H9 (cell line): ENCODE measurements around the gene NNT. TPM values are rescaled to one million over a fixed set of nuclear protein-coding genes. Genes with fewer than 3 reads are reported as not detected.
A peak's percentile ranks its signal among the peaks of the same experiment; 100 is the strongest.

ENCODE experiments used
- DNase-seq: peaks from one replicate; pipeline ENCODE4 v3.0.0-alpha.2; 2017
- H2AFZ ChIP-seq: one replicate; pipeline ENCODE4 v1.6.1; 2013; ENCODE audit warnings: mild to moderate bottlenecking, low read length, control low read depth, moderate library complexity
- H2AK5ac ChIP-seq: 2 replicates; pipeline ENCODE4 v1.6.1; 2013; ENCODE audit warnings: low read length, control low read depth, mixed read lengths; ENCODE audit not compliant: insufficient read length
- H2BK120ac ChIP-seq: one replicate; pipeline ENCODE4 v1.6.1; 2013; ENCODE audit warnings: low read depth, mild to moderate bottlenecking, low read length, control low read depth, inconsistent platforms; ENCODE audit not compliant: poor library complexity, severe bottlenecking
- H2BK12ac ChIP-seq: 2 replicates; pipeline ENCODE4 v1.6.1; 2013; ENCODE audit warnings: low read length, control low read depth, mixed read lengths, low read depth; ENCODE audit not compliant: insufficient read length
- H2BK15ac ChIP-seq: 2 replicates; pipeline ENCODE4 v1.6.1; 2013; ENCODE audit warnings: low read depth, low read length, control low read depth
- H2BK20ac ChIP-seq: one replicate; pipeline ENCODE4 v1.6.1; 2013; ENCODE audit warnings: low read depth, mild to moderate bottlenecking, low read length, control low read depth, inconsistent platforms; ENCODE audit not compliant: poor library complexity, severe bottlenecking
- H2BK5ac ChIP-seq: 2 replicates; pipeline ENCODE4 v1.6.1; 2013; ENCODE audit warnings: low read length, control low read depth, mixed read lengths; ENCODE audit not compliant: insufficient read length
- H3K14ac ChIP-seq: 2 replicates; pipeline ENCODE4 v1.6.1; 2013; ENCODE audit warnings: low read length, control low read depth; ENCODE audit not compliant: insufficient read depth
- H3K18ac ChIP-seq: 2 replicates; pipeline ENCODE4 v1.6.1; 2013; ENCODE audit warnings: low read depth, mild to moderate bottlenecking, mixed read lengths, low read length, control low read depth; ENCODE audit not compliant: insufficient read length
- H3K23ac ChIP-seq: 2 replicates; pipeline ENCODE4 v1.6.1; 2013; ENCODE audit warnings: low read length, control low read depth, mixed read lengths, low read depth; ENCODE audit not compliant: insufficient read length
- H3K23me2 ChIP-seq: 2 replicates; pipeline ENCODE4 v1.6.1; 2013; ENCODE audit warnings: low read depth, mild to moderate bottlenecking, mixed read lengths, low read length, control low read depth; ENCODE audit not compliant: insufficient read length, poor library complexity, severe bottlenecking
- H3K27ac ChIP-seq: 2 replicates; pipeline ENCODE4 v1.5.1; 2013; ENCODE audit warnings: low read length, control low read depth, mixed read lengths, low read depth; ENCODE audit not compliant: insufficient read length
- H3K27me3 ChIP-seq: 2 replicates; pipeline ENCODE4 v1.6.1; 2013; ENCODE audit warnings: low read length, control low read depth, inconsistent platforms; ENCODE audit not compliant: insufficient read depth
- H3K4ac ChIP-seq: 2 replicates; pipeline ENCODE4 v1.6.1; 2013; ENCODE audit warnings: low read depth, mild to moderate bottlenecking, control low read depth, inconsistent platforms, low read length, moderate library complexity
- H3K4me1 ChIP-seq: 2 replicates; pipeline ENCODE4 v1.6.1; 2013; ENCODE audit warnings: low read length, control low read depth, inconsistent platforms; ENCODE audit not compliant: insufficient read depth
- H3K4me2 ChIP-seq: 2 replicates; pipeline ENCODE4 v1.6.1; 2013; ENCODE audit warnings: low read length, control low read depth, mixed read lengths; ENCODE audit not compliant: insufficient read length, insufficient read depth
- H3K56ac ChIP-seq: 2 replicates; pipeline ENCODE4 v1.6.1; 2013; ENCODE audit warnings: low read depth, mild to moderate bottlenecking, mixed read lengths, low read length, control low read depth; ENCODE audit not compliant: insufficient read length
- H3K79me1 ChIP-seq: 2 replicates; pipeline ENCODE4 v1.6.1; 2013; ENCODE audit warnings: low read depth, mild to moderate bottlenecking, moderate library complexity, low read length, control low read depth, inconsistent platforms; ENCODE audit not compliant: insufficient read depth, poor library complexity, severe bottlenecking
- H3K79me2 ChIP-seq: 2 replicates; pipeline ENCODE4 v1.6.1; 2013; ENCODE audit warnings: low read length, control low read depth, inconsistent platforms; ENCODE audit not compliant: insufficient read depth
- H3K9ac ChIP-seq: 2 replicates; pipeline ENCODE4 v1.6.1; 2013; ENCODE audit warnings: low read length, control low read depth, mixed read lengths; ENCODE audit not compliant: insufficient read length; ENCODE audit errors: extremely low read depth
- H3K9me3 ChIP-seq: one replicate; pipeline ENCODE4 v1.6.1; 2013; ENCODE audit warnings: low read depth, low read length, inconsistent platforms; ENCODE audit not compliant: control insufficient read depth
- H3T11ph ChIP-seq: one replicate; pipeline ENCODE4 v1.6.1; 2013; ENCODE audit warnings: mild to moderate bottlenecking, low read length, control low read depth, inconsistent platforms
- H4K20me1 ChIP-seq: one replicate; pipeline ENCODE4 v1.6.1; 2013; ENCODE audit not compliant: control insufficient read depth, insufficient read length, insufficient read depth
- H4K5ac ChIP-seq: 2 replicates; pipeline ENCODE4 v1.6.1; 2013; ENCODE audit warnings: low read depth, mild to moderate bottlenecking, mixed read lengths, low read length, control low read depth; ENCODE audit not compliant: insufficient read length
- H4K8ac ChIP-seq: replicated peaks from 2 replicates; pipeline ENCODE4 v1.6.1; 2013; ENCODE audit warnings: low read length, control low read depth, mixed read lengths, low read depth; ENCODE audit not compliant: insufficient read length
- H4K91ac ChIP-seq: 2 replicates; pipeline ENCODE4 v1.6.1; 2013; ENCODE audit warnings: low read depth, mild to moderate bottlenecking, moderate library complexity, mixed read lengths, low read length, control low read depth; ENCODE audit not compliant: insufficient read length
- H3K27ac Mint-ChIP-seq, 3 experiments: 2 replicates in 2 of 3; 3 replicates in 1 of 3; pipeline ENCODE4 v1.8.0; 2020 to 2021; ENCODE audit warnings: mixed read lengths in 3 of 3, mild to moderate bottlenecking in 1 of 3, moderate library complexity in 1 of 3
- H3K27me3 Mint-ChIP-seq: 2 replicates; pipeline ENCODE4 v1.8.0; 2021; ENCODE audit warnings: low read depth, mild to moderate bottlenecking, moderate library complexity, mixed read lengths
- H3K36me3 Mint-ChIP-seq, 3 experiments: 2 replicates in 2 of 3; 3 replicates in 1 of 3; pipeline ENCODE4 v1.8.0; 2020 to 2021; ENCODE audit warnings: low read depth in 3 of 3, mixed read lengths in 3 of 3; ENCODE audit not compliant: insufficient read depth in 1 of 3
- H3K4me1 Mint-ChIP-seq, 2 experiments: 2 replicates each; pipeline ENCODE4 v1.8.0; 2020; ENCODE audit warnings: mixed read lengths in 2 of 2
- H3K4me3 Mint-ChIP-seq, 2 experiments: 2 replicates in 1 of 2; 3 replicates in 1 of 2; pipeline ENCODE4 v1.8.0; 2020 to 2021; ENCODE audit warnings: mild to moderate bottlenecking in 2 of 2, mixed read lengths in 2 of 2, moderate library complexity in 1 of 2
- H3K9me3 Mint-ChIP-seq, 2 experiments: 2 replicates in 1 of 2; 3 replicates in 1 of 2; pipeline ENCODE4 v1.8.0; 2020; ENCODE audit warnings: mild to moderate bottlenecking in 2 of 2, mixed read lengths in 2 of 2, moderate library complexity in 1 of 2
- CTCF ChIP-seq: fragments of 200-600 bp; sonication (generic); conservative IDR thresholded peaks from 3 replicates; pipeline ENCODE4 v1.8.0; 2021; ENCODE audit warnings: antibody characterized with exemption, mild to moderate bottlenecking
- WGBS: extraction: QIAGEN DNeasy Blood & Tissue Kit; methylation state at CpG from one replicate; pipeline ENCODE4 v1.1.7; 2013; ENCODE audit warnings: missing lambda C conversion rate, low lambda C conversion rate, mixed read lengths; ENCODE audit not compliant: insufficient read length; ENCODE audit errors: extremely low coverage; 5-methylcytosine and 5-hydroxymethylcytosine counted together
- total RNA-seq: library from RNA; stranded (reverse); gene quantifications from 2 replicates; pipeline ENCODE4 v1.2.1, GENCODE V29; 2021

The NNT gene
- total RNA-seq, 1 experiment from 2014 or later = 27.6 TPM

- Histone ChIP-seq H3K4me2 (no peak overlapping the region), H2BK120ac (no peak overlapping the region), H3K4me1 (no peaks in the 10 kb centered on the region), H3K18ac (no peak overlapping the region), H3K23ac (no peak overlapping the region), H3K79me2 (no peaks in the 10 kb centered on the region), H2BK12ac (no peak overlapping the region), H3K9ac (no peak overlapping the region), H3K23me2 (no peaks in the 10 kb centered on the region), H2BK15ac (no peak overlapping the region), H4K8ac (no peak overlapping the region), H3K27ac (no peak overlapping the region), H4K20me1 (no peaks in the 10 kb centered on the region), H3K14ac (no peak overlapping the region), H3K27me3 (no peaks in the 10 kb centered on the region), H4K91ac (no peak overlapping the region), H2BK20ac (no peak overlapping the region), H3K56ac (no peak overlapping the region), H2BK5ac (no peak overlapping the region), H4K5ac (no peak overlapping the region), H2AFZ (no peak overlapping the region), H3T11ph (no peak overlapping the region), H2AK5ac (no peak overlapping the region), H3K4ac (no peak overlapping the region), H3K9me3 (no peaks in the 10 kb centered on the region), H3K79me1 (no peaks in the 10 kb centered on the region)
- H3K4me1 Mint-ChIP-seq = peaks cover 0 to 4% of the 10 kb centered on the region in 2 experiments; a peak in 2 of 4 replicates
- H3K27ac Mint-ChIP-seq = peak overlapping the region in 1 of 3 experiments; percentile 6; a peak in 1 of 7 replicates
- no CpG with 5 or more reads among the region's 3 CpGs for WGBS
- peaks cover 0 to 8% (median 4%) of the 10 kb centered on the region in 3 experiments; a peak in 3 of 7 replicates for H3K36me3 Mint-ChIP-seq
- H3K4me3 Mint-ChIP-seq = no peak overlapping the region
- H3K9me3 Mint-ChIP-seq = no peaks in the 10 kb centered on the region
- DNase-seq = no peak
- no peaks in the 10 kb centered on the region for H3K27me3 Mint-ChIP-seq
- no peak for TF ChIP-seq CTCF
Measured at GRCh38 chr5:43622074-43622473, 19.1 kb downstream of the NNT start.
